ENCODE measurements around the gene CCDC137. TPM values are rescaled to one million over a fixed set of nuclear protein-coding genes. Genes with fewer than 3 reads are reported as not detected.
A peak's percentile ranks its signal among the peaks of the same experiment; 100 is the strongest.

CCDC137 gene
- total and polyA plus RNA-seq, 2 of the 13 experiments (the other 11 are each of a cell fraction or from before 2014, with no cell fraction given) = 14.6 to 39.1 TPM

GRCh38 chr17:81665205-81666091 lies 1.1 kb upstream of the CCDC137 start (continued):
- TF ChIP-seq ZNF441 (CRISPR knock-in tag; IDR thresholded peaks at IDR 0.05; ENCODE audit: borderline replicate concordance) (0 out of 2 replicates have a peak, but pooled peaks have one; percentile 11), IKZF1 (IDR thresholded peaks at IDR 0.05) (no peak), ESRRA (CRISPR knock-in tag; IDR thresholded peaks at IDR 0.05; ENCODE audit: low read depth) (no peak), ZC3H13 (CRISPR knock-in tag; IDR thresholded peaks at IDR 0.05) (peak; percentile 75), ZNF687 (CRISPR knock-in tag; IDR thresholded peaks at IDR 0.05) (peak; percentile 96), RFX3 (CRISPR knock-in tag; IDR thresholded peaks at IDR 0.05) (no peak), FOXC1 (CRISPR knock-in tag; IDR thresholded peaks at IDR 0.05; ENCODE audit: borderline replicate concordance) (0 out of 2 replicates have a peak, but pooled peaks have one; percentile 57), ZKSCAN1 (IDR thresholded peaks at IDR 0.05; ENCODE audit: low read length) (no peak), REPIN1 (CRISPR knock-in tag; IDR thresholded peaks at IDR 0.05; ENCODE audit: borderline replicate concordance, low read depth) (peak; percentile 60; the same call in 1 of the 2 replicates), YY1 (IDR thresholded peaks at IDR 0.05; ENCODE audit: insufficient read depth, insufficient replicate concordance, low read depth, low read length) (peak; percentile 89), ZNF446 (CRISPR knock-in tag; IDR thresholded peaks at IDR 0.05) (no peak), SNAI1 (CRISPR knock-in tag; IDR thresholded peaks at IDR 0.05; ENCODE audit: borderline replicate concordance) (0 out of 2 replicates have a peak, but pooled peaks have one; percentile 49), ZNF770 (CRISPR knock-in tag; IDR thresholded peaks at IDR 0.05) (no peak), XBP1 (CRISPR knock-in tag; IDR thresholded peaks at IDR 0.05) (no peak), RBM39 (IDR thresholded peaks at IDR 0.05; ENCODE audit: low read depth, low read length, poor library complexity, severe bottlenecking) (peak; percentile 63), RBFOX2 (IDR thresholded peaks at IDR 0.05; ENCODE audit: low read depth, low read length) (peak; percentile 73), ZNF576 (CRISPR knock-in tag; IDR thresholded peaks at IDR 0.05) (no peak), ZHX1 (CRISPR knock-in tag; IDR thresholded peaks at IDR 0.05; ENCODE audit: low read depth) (0 out of 2 replicates have a peak, but pooled peaks have one; percentile 63), AGO2 (optimal IDR thresholded peaks at IDR 0.05; ENCODE audit: low read depth, low read length) (peak; percentile 91)
